ENCODE measurements around the gene OR51E2. TPM values are rescaled to one million over a fixed set of nuclear protein-coding genes. Genes with fewer than 3 reads are reported as not detected.

Gene OR51E2, protein sequence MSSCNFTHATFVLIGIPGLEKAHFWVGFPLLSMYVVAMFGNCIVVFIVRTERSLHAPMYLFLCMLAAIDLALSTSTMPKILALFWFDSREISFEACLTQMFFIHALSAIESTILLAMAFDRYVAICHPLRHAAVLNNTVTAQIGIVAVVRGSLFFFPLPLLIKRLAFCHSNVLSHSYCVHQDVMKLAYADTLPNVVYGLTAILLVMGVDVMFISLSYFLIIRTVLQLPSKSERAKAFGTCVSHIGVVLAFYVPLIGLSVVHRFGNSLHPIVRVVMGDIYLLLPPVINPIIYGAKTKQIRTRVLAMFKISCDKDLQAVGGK
- total RNA-seq (2021; fragmentation: NEBNext Ultra II Directional; extraction: Animal tissue kit (Norgen Biotek cat#: 25700)): not detected in 2 replicates
- not detected in 2 replicates for polyA plus RNA-seq (2011; rRNA removed)
- polyA plus RNA-seq (2011; cell fraction: cytosol; rRNA removed): not detected
- not detected for polyA plus RNA-seq (2011; cell fraction: nucleus; rRNA removed)
- polyA plus RNA-seq (2012, experiment 1 of 2): not detected in 4 replicates
- polyA plus RNA-seq (2012, experiment 2 of 2): not detected
- not detected for polyA plus RNA-seq (2013, experiment 1 of 2)
- polyA plus RNA-seq (2013, experiment 2 of 2): not detected
- polyA minus RNA-seq (2011; rRNA and poly(A)+ RNA removed): not detected in 2 replicates
- not detected for polyA minus RNA-seq (2011; cell fraction: cytosol; rRNA and poly(A)+ RNA removed)
- polyA minus RNA-seq (2011; cell fraction: nucleus; rRNA and poly(A)+ RNA removed): not detected
- long read RNA-seq, experiment 1: 0 reads
- long read RNA-seq, experiment 2: 0 reads

DNA sequence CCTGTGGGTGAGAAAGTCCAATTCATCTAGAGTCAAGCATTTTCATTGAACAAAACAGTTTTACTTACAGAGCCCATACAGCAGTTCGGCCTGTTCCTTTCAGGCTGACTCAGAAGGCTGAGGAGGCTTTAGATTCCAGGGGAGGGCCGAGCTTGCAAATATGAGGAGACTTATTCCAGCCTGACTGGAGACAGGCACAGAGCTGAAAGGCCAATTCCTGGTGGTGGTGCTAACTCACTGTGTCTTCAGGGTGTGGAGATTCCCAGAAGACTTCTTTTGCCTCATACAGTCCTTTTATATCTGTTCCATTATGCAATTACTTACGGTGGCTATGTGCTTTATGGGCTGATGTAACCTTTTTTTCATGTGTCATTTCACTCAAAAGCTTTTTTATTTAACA, at the start of gene OR51E2:
Gene OR51E2 (minus strand): TSS at position 269 of the 400 bp plus-strand sequence. CDS start 15,142 bp downstream, outside the sequence.
- no peak within 1 kb of the TSS for H2AFZ ChIP-seq (ENCODE audit: low read length)
- peak in 1 of 2 experiments; percentile 9 for DNase-seq (ENCODE audit: low read depth in 1 of 2, low spot score in 2 of 2)
- no peak within 1 kb of the TSS for H2BK15ac ChIP-seq (ENCODE audit: low read length)
- H3K23ac ChIP-seq (ENCODE audit: insufficient read length): no peak within 1 kb of the TSS
- H4K8ac ChIP-seq (ENCODE audit: extremely low read depth, insufficient read depth, low read length): peak within 1 kb of the TSS; percentile 85
- no peaks in the 10 kb centered on the region for H3K9me3 ChIP-seq (ENCODE audit: insufficient read depth in 2 of 2, low read depth in 1 of 2, low read length in 1 of 2)
- H3K4ac ChIP-seq (replicated peaks; ENCODE audit: insufficient read length, low read depth, low read length): no peak within 1 kb of the TSS
- TF ChIP-seq KDM4A (IDR thresholded peaks at IDR 0.05; ENCODE audit: low read depth, low read length, severe bottlenecking) (no peak), RAD21 (IDR thresholded peaks at IDR 0.05 in 1 of 2, conservative IDR thresholded peaks at IDR 0.05 in 1 of 2; ENCODE audit: low read depth in 2 of 2, low read length in 2 of 2) (peak; percentile 16 to 41)
- no peak within 1 kb of the TSS for H2BK120ac ChIP-seq (replicated peaks; ENCODE audit: low read depth, low read length)
- no peaks in the 10 kb centered on the region for H3K23me2 ChIP-seq (ENCODE audit: low read depth, low read length)
- no peaks in the 10 kb centered on the region for H3K79me1 ChIP-seq (ENCODE audit: low read depth, low read length)
- no peak within 1 kb of the TSS for H2AK5ac ChIP-seq (ENCODE audit: low read depth, low read length)
- H3K4me2 ChIP-seq (ENCODE audit: insufficient read depth in 1 of 2, low read depth in 2 of 2, low read length in 2 of 2): no peak within 1 kb of the TSS
- H3K27me3 ChIP-seq (replicated peaks in 1 of 4; ENCODE audit: control insufficient read depth in 3 of 4, extremely low read depth in 1 of 4, insufficient read depth in 3 of 4, low read length in 3 of 4): no peaks in the 10 kb centered on the region
- no peaks in the 10 kb centered on the region for H3K36me3 ChIP-seq (ENCODE audit: control insufficient read depth in 2 of 4, insufficient read depth in 4 of 4, low read length in 3 of 4)
- no peaks in the 10 kb centered on the region for H3K79me2 ChIP-seq (ENCODE audit: control insufficient read depth in 1 of 2, insufficient read depth in 2 of 2, low read length in 2 of 2)
- WGBS, 2 experiments (ENCODE audit: extremely low coverage in 1 of 2, insufficient coverage in 1 of 2, insufficient read length in 1 of 2, insufficient replicate concordance in 2 of 2, low coverage in 1 of 2, low lambda C conversion rate in 2 of 2, missing lambda C conversion rate in 1 of 2): 90% methylated on average over 3 of the region's 3 CpGs; no CpG with 5 or more reads in 1 of the 2 experiments
- no peak within 1 kb of the TSS for H3K56ac ChIP-seq (replicated peaks; ENCODE audit: insufficient read length, low read depth, low read length)
- no peaks in the 10 kb centered on the region for H4K20me1 ChIP-seq (replicated peaks in 1 of 2; ENCODE audit: control insufficient read depth in 1 of 2, insufficient read depth in 2 of 2, low read length in 2 of 2)
- no peak within 1 kb of the TSS for H4K91ac ChIP-seq (replicated peaks; ENCODE audit: insufficient read length, low read length)
- no peak within 1 kb of the TSS for H3K14ac ChIP-seq (ENCODE audit: insufficient read length)
- H3K4me1 ChIP-seq (replicated peaks in 1 of 4; ENCODE audit: control insufficient read depth in 3 of 4, insufficient read depth in 4 of 4, low read length in 3 of 4): no peaks in the 10 kb centered on the region
- no peak within 1 kb of the TSS for H4K5ac ChIP-seq (ENCODE audit: insufficient read length, low read depth, low read length)
- no peak within 1 kb of the TSS for H3K18ac ChIP-seq (ENCODE audit: extremely low read depth, low read length)
- H2BK12ac ChIP-seq (ENCODE audit: low read depth, low read length): no peak within 1 kb of the TSS
- ChIA-PET CTCF (ENCODE audit: partially characterized antibody) (interaction anchor here (1.0 to 1.4 kb wide), 3 partner anchors 14 to 61 kb away, joined by 3 to 4 read pairs (median 4); no protein-coding TSS in a partner anchor), POLR2A (ENCODE audit: partially characterized antibody) (no interaction called here)
- H2BK20ac ChIP-seq (ENCODE audit: low read length): no peak within 1 kb of the TSS
- FAIRE-seq: no peak
- H3K27ac ChIP-seq (ENCODE audit: low read depth, low read length): no peak within 1 kb of the TSS
- H2BK5ac ChIP-seq (ENCODE audit: low read depth, low read length): no peak within 1 kb of the TSS
- no peak within 1 kb of the TSS for H3K9ac ChIP-seq (replicated peaks in 1 of 4; ENCODE audit: extremely low read depth in 1 of 4, low read depth in 3 of 4, low read length in 3 of 4)
- H3K4me3 ChIP-seq (ENCODE audit: extremely low read depth in 1 of 4, insufficient read depth in 2 of 4, low read depth in 3 of 4, low read length in 4 of 4): no peak within 1 kb of the TSS
